Mesendoderm (in vitro differentiated cells): ENCODE data around the gene GJA3.

ENCODE experiments used
- DNase-seq: peaks from one replicate; pipeline ENCODE4 v3.0.0; 2013
- H2AK5ac ChIP-seq: 2 replicates; pipeline ENCODE4 v1.6.1; 2013; ENCODE audit warnings: low read length, inconsistent platforms
- H2BK120ac ChIP-seq: 2 replicates; pipeline ENCODE4 v1.6.1; 2013; ENCODE audit warnings: low read depth, mild to moderate bottlenecking, low read length, moderate library complexity, mixed read lengths
- H2BK15ac ChIP-seq: replicated peaks from 2 replicates; pipeline ENCODE4 v1.6.1; 2013; ENCODE audit warnings: low read depth, mild to moderate bottlenecking, moderate library complexity
- H2BK5ac ChIP-seq: 2 replicates; pipeline ENCODE4 v1.6.1; 2013; ENCODE audit warnings: low read length, inconsistent platforms
- H3K18ac ChIP-seq: 2 replicates; pipeline ENCODE4 v1.6.1; 2013; ENCODE audit warnings: mild to moderate bottlenecking, low read length, mixed read lengths
- H3K23ac ChIP-seq: one replicate; pipeline ENCODE4 v1.6.1; 2013; ENCODE audit warnings: low read length
- H3K27ac ChIP-seq: 2 replicates; pipeline ENCODE4 v1.5.1; 2013; ENCODE audit warnings: low read depth, mild to moderate bottlenecking, inconsistent platforms, low read length, moderate library complexity
- H3K27me3 ChIP-seq: 2 replicates; pipeline ENCODE4 v1.6.1; 2013; ENCODE audit warnings: low read length, control low read depth, mild to moderate bottlenecking, inconsistent platforms; ENCODE audit not compliant: insufficient read depth, poor library complexity
- H3K36me3 ChIP-seq: 2 replicates; pipeline ENCODE4 v1.6.1; 2013; ENCODE audit warnings: low read length, inconsistent platforms; ENCODE audit not compliant: control insufficient read depth, insufficient read depth
- H3K4ac ChIP-seq: one replicate; pipeline ENCODE4 v1.6.1; 2013; ENCODE audit warnings: low read depth, mild to moderate bottlenecking, low read length, moderate library complexity
- H3K4me1 ChIP-seq: 2 replicates; pipeline ENCODE4 v1.6.1; 2013; ENCODE audit warnings: low read depth, low read length, inconsistent platforms; ENCODE audit not compliant: control insufficient read depth
- H3K4me2 ChIP-seq: 2 replicates; pipeline ENCODE4 v1.6.1; 2013; ENCODE audit warnings: low read length
- H3K4me3 ChIP-seq: 2 replicates; pipeline ENCODE4 v1.5.1; 2013; ENCODE audit warnings: mild to moderate bottlenecking, low read length
- H3K56ac ChIP-seq: one replicate; pipeline ENCODE4 v1.6.1; 2013; ENCODE audit warnings: low read length
- H3K79me1 ChIP-seq: 2 replicates; pipeline ENCODE4 v1.6.1; 2013; ENCODE audit warnings: low read length, inconsistent platforms
- H3K79me2 ChIP-seq: 2 replicates; pipeline ENCODE4 v1.6.1; 2013; ENCODE audit warnings: mild to moderate bottlenecking, low read length; ENCODE audit not compliant: control insufficient read depth, insufficient read depth
- H3K9ac ChIP-seq: 2 replicates; pipeline ENCODE4 v1.6.1; 2013; ENCODE audit warnings: low read length, inconsistent platforms
- H4K5ac ChIP-seq: one replicate; pipeline ENCODE4 v1.6.1; 2013; ENCODE audit warnings: low read length
- H4K8ac ChIP-seq: one replicate; pipeline ENCODE4 v1.6.1; 2013; ENCODE audit warnings: low read depth, mild to moderate bottlenecking, control low read depth, low read length, moderate library complexity
- WGBS: extraction: QIAGEN DNeasy Blood & Tissue Kit; methylation state at CpG from one replicate; pipeline ENCODE4 v1.1.7; 2013; ENCODE audit warnings: low lambda C conversion rate, missing lambda C conversion rate; ENCODE audit not compliant: insufficient coverage; ENCODE audit errors: extremely low coverage; 5-methylcytosine and 5-hydroxymethylcytosine counted together

Gene GJA3

DNA sequence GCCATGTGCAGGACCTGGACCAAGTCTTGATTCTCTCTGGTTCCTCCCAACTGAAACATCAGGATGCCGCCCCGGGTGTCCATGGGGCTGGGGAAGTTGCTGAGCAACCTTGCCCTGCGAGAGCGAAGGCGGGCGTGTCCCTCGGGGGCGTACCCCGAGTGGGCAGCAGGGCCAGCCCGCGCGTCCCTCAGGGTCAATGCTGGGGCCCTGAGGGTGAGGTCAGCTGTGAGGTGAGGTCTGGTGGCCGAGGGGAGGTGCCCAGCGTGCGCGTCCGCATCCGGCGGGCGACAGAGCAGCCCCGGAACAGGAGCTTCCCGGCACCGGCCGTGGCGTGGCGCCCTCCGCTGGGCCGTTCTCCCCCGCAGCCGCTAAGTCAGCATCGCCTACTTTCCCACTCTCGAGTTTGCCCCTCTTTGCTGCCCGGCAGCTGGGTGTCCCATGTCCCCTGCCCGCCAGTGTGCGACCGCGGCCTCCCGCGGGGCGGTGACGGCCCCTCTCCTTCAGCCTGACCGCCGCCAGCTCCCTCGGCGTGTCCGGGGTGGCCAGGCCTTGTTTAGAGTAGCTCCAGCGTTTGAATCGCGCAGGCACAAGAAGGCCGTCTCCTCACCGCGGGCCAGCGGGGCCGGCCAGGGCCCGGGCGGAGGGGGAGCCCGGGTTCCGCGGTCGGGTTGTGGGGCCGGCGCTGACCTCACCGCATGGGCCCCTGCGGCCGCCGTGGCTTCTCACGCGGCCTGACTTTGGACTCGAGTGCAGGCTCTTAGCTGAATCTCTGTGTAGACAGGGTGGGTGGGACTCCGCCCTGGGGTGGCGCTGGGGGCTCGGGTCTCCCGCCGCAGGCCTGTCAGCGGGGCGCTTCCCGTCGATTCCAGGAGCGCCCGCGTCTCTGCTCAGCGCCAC, 33.0 kb downstream of the GJA3 start:
- Histone ChIP-seq H3K23ac (no peak overlapping the region), H3K4ac (no peak overlapping the region), H3K18ac (no peak overlapping the region), H3K4me2 (peak overlapping the region; percentile 98), H4K5ac (no peak overlapping the region), H2AK5ac (no peak overlapping the region), H2BK5ac (no peak overlapping the region), H3K79me2 (no peaks in the 10 kb centered on the region), H3K27me3 (no peaks in the 10 kb centered on the region), H3K9ac (peak overlapping the region; percentile 86), H4K8ac (peak overlapping the region; percentile 30), H3K4me3 (peak overlapping the region; percentile 54), H3K36me3 (no peaks in the 10 kb centered on the region), H3K27ac (no peak overlapping the region), H2BK15ac (no peak overlapping the region), H2BK120ac (no peak overlapping the region), H3K79me1 (no peaks in the 10 kb centered on the region), H3K56ac (peak overlapping the region; percentile 93), H3K4me1 (no peaks in the 10 kb centered on the region)
- DNase-seq, result peak; percentile 72
- no CpG with 5 or more reads among the region's 82 CpGs for WGBS

DNA sequence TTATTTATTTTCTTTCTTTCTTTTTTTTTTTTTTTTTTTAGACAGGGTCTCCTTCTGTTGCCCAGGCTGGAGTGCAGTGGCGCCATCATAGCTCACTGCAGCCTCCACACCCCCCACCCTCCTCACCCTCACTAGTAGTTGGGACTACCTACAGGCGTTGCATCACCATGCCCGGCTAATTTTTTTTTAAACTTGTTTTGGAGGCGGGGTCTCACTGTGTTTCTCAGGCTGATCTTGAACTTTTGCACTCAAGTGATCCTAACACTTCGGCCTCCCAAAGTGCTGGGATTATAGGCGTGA, 33.6 kb downstream of the GJA3 start:
- Histone ChIP-seq H4K8ac (peak overlapping the region; percentile 30), H2BK15ac (no peak overlapping the region), H3K4me3 (no peak overlapping the region), H3K56ac (peak overlapping the region; percentile 93), H3K23ac (no peak overlapping the region), H3K27me3 (no peaks in the 10 kb centered on the region), H2BK5ac (no peak overlapping the region), H3K4me2 (peak overlapping the region; percentile 98), H4K5ac (no peak overlapping the region), H2BK120ac (no peak overlapping the region), H3K4me1 (no peaks in the 10 kb centered on the region), H3K79me1 (no peaks in the 10 kb centered on the region), H2AK5ac (no peak overlapping the region), H3K9ac (peak overlapping the region; percentile 69), H3K27ac (no peak overlapping the region), H3K18ac (no peak overlapping the region), H3K4ac (no peak overlapping the region), H3K36me3 (no peaks in the 10 kb centered on the region), H3K79me2 (no peaks in the 10 kb centered on the region)
- peak; percentile 49 for DNase-seq
- WGBS, result no CpG with 5 or more reads among the region's 6 CpGs

DNA sequence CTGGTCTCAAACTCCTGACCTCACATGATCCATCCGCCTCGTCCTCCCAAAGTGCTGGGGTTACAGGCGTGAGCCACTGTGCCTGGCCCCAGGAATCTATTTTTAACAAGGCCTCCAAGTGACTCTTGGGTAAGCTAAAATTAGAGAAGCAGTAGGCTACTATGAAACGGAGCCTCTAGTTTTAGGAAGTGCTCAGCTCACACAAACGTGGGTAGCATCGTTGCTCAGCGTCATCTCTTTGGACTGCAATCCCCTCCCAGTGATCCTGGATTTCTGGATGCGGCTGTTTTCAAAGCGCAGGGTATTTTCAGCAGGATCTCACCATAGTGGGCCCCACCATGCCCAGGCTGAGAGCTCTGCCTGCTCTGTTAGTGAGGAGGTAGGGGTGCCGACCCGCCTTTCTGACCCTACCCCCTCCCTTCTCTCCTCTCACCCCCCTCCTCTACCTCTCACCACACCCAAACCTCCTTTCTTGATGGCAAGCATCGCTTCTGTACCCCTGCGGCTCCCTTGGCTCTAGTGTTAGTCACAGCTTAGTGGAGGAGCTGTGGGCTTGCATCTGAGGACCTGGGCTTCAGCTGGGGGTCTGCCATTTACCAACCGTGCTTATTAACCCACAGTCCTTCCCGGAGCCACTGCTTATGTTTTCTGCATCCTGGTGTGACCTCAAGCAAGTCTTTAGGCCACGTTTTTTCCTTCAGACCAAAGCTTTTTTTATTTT, 34.2 kb downstream of the GJA3 start:
- Histone ChIP-seq H3K27ac (no peak overlapping the region), H3K23ac (no peak overlapping the region), H3K27me3 (no peaks in the 10 kb centered on the region), H2BK5ac (no peak overlapping the region), H2BK15ac (no peak overlapping the region), H3K9ac (no peak overlapping the region), H4K8ac (no peak overlapping the region), H3K4me3 (no peak overlapping the region), H3K79me1 (no peaks in the 10 kb centered on the region), H3K4ac (no peak overlapping the region), H3K4me2 (no peak overlapping the region), H2AK5ac (no peak overlapping the region), H3K56ac (no peak overlapping the region), H4K5ac (no peak overlapping the region), H3K79me2 (no peaks in the 10 kb centered on the region), H3K18ac (no peak overlapping the region), H3K36me3 (no peaks in the 10 kb centered on the region), H3K4me1 (no peaks in the 10 kb centered on the region), H2BK120ac (no peak overlapping the region)
- DNase-seq, result no peak
- no CpG with 5 or more reads among the region's 16 CpGs for WGBS

DNA sequence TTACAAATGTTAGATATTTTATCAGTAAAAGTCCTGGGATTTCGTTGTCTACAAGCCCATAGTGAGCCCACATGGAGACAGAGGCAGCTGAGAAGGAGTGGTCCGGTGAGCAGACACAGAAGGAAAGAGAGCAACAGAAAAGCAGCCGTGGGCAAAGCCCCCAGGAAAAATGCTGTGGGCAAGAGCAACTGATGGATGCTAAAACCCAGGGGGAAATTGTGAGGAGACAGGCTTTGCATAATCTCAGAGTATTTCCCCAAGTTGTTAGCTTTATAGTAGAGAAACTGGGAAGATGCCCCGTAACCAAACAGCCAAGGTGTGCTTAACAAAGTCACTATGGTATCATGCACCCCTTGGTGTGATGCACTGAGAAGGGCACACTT, 35.1 kb downstream of the GJA3 start:
- H3K4me3 ChIP-seq, result no peak overlapping the region
- H3K4me1 ChIP-seq, result no peaks in the 10 kb centered on the region

DNA sequence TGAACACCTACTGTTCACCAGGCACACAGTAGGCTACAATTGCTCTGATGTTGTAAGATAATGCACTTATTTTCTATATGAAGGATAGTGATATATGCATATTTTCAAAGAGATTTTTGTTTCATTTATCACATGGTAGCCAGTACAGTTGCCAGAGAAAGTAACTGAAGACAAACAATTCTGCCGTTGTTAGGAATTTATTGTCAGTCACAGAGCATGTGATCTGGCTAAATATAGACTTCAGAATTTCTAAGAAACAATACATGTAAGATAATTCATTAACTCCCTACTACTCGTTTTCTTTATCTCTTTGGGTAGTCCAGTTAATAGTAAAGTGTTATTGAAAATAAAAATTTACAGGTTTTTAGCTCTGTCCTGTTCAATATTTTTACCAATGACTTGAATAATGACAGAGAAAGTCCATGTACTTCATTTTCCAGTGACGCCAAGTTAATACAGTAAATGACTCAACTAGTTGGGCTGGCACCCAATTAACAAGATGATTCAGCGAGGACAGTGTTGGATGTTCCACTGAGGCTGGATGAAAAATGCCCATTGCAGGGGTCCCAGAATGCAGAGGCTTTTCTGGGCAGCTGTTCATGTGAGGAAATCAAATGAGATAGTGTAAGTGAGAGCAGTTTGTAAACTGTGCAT, 35.6 kb downstream of the GJA3 start:
- no peak overlapping the region for H3K4me3 ChIP-seq
- H3K79me1 ChIP-seq, result no peaks in the 10 kb centered on the region
- H2BK15ac ChIP-seq, result no peak overlapping the region
- no peaks in the 10 kb centered on the region for H3K36me3 ChIP-seq
- no peak overlapping the region for H2BK120ac ChIP-seq
- no peak overlapping the region for H4K5ac ChIP-seq
- no peak overlapping the region for H2AK5ac ChIP-seq
- no peak overlapping the region for H3K23ac ChIP-seq
- no peak overlapping the region for H3K4me2 ChIP-seq
- H3K27ac ChIP-seq, result no peak overlapping the region
- no peaks in the 10 kb centered on the region for H3K4me1 ChIP-seq
- no peak overlapping the region for H3K18ac ChIP-seq
- DNase-seq, result no peak
- H3K9ac ChIP-seq, result no peak overlapping the region
- whole genome bisulfite sequencing, result no CpG with 5 or more reads among the region's 4 CpGs
- H3K27me3 ChIP-seq, result no peaks in the 10 kb centered on the region
- no peak overlapping the region for H2BK5ac ChIP-seq
- H4K8ac ChIP-seq, result no peak overlapping the region
- H3K79me2 ChIP-seq, result no peaks in the 10 kb centered on the region
- no peak overlapping the region for H3K4ac ChIP-seq
- H3K56ac ChIP-seq, result no peak overlapping the region

More for the DNA sequence above, 35.1 kb downstream of the GJA3 start:
- Histone ChIP-seq H3K4ac (no peak overlapping the region), H3K18ac (no peak overlapping the region), H3K56ac (no peak overlapping the region), H3K79me2 (no peaks in the 10 kb centered on the region), H2BK5ac (no peak overlapping the region), H2BK120ac (no peak overlapping the region), H2AK5ac (no peak overlapping the region), H3K4me2 (no peak overlapping the region), H2BK15ac (no peak overlapping the region), H3K79me1 (no peaks in the 10 kb centered on the region), H3K9ac (no peak overlapping the region), H4K5ac (no peak overlapping the region), H3K27me3 (no peaks in the 10 kb centered on the region), H3K36me3 (no peaks in the 10 kb centered on the region), H3K23ac (no peak overlapping the region), H4K8ac (no peak overlapping the region), H3K27ac (no peak overlapping the region)
- DNase-seq, result no peak
- no CpG with 5 or more reads among the region's 4 CpGs for WGBS
